ENCODE results near the gene MLXIP.

MLXIP gene

DNA sequence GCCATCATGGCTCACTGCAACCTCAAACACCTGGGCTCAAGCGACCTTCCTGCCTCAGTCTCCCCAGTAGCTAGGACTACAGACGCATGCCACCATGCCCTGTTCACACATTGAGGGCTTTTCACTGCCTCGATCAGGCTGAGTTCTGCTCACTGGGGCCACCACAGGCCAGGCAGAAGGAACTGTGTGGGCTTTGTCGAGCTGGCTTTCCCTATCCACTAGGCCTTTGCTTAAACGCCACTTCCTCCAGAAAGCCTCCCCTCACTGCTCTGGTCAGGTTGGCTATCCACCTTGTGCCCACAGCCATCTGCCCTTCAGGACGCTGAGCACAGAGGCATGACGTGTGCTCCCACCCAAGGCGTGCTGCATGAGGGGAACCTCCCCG lies 45.2 kb downstream of the MLXIP start:
- WGBS (ENCODE audit: extremely low coverage, insufficient coverage, low lambda C conversion rate) = no CpG with 5 or more reads among the region's 9 CpGs
- H3K27ac ChIP-seq (ENCODE audit: low read depth, low read length) = no peak overlapping the region
- H3K79me2 ChIP-seq (ENCODE audit: control insufficient read depth, insufficient read depth, low read length) = peaks cover 5% of the 10 kb centered on the region
- peak overlapping the region; percentile 47 for H3K9ac ChIP-seq (ENCODE audit: low read length)
- H3K4ac ChIP-seq (ENCODE audit: low read depth, low read length) = no peak overlapping the region
- H3K56ac ChIP-seq (ENCODE audit: low read length) = peak overlapping the region; percentile 56
- H4K5ac ChIP-seq (ENCODE audit: low read length) = no peak overlapping the region
- H3K4me3 ChIP-seq (ENCODE audit: low read length) = no peak overlapping the region
- H3K27me3 ChIP-seq (ENCODE audit: insufficient read depth, low read length, poor library complexity) = no peaks in the 10 kb centered on the region
- H2BK15ac ChIP-seq (replicated peaks; ENCODE audit: low read depth) = no peak overlapping the region
- no peak overlapping the region for H2BK5ac ChIP-seq (ENCODE audit: low read length)
- H3K36me3 ChIP-seq (ENCODE audit: control insufficient read depth, insufficient read depth, low read length) = no peaks in the 10 kb centered on the region
- no peak overlapping the region for H3K4me2 ChIP-seq (ENCODE audit: low read length)
- no peak overlapping the region for H4K8ac ChIP-seq (ENCODE audit: low read depth, low read length)
- H3K79me1 ChIP-seq (ENCODE audit: low read length) = peaks cover 16% of the 10 kb centered on the region
- no peak overlapping the region for H2BK120ac ChIP-seq (ENCODE audit: low read depth, low read length)
- no peak overlapping the region for H3K23ac ChIP-seq (ENCODE audit: low read length)
- no peak overlapping the region for H2AK5ac ChIP-seq (ENCODE audit: low read length)
- H3K18ac ChIP-seq (ENCODE audit: low read length) = no peak overlapping the region
- H3K4me1 ChIP-seq (ENCODE audit: control insufficient read depth, low read depth, low read length) = no peaks in the 10 kb centered on the region
- DNase-seq = no peak

DNA sequence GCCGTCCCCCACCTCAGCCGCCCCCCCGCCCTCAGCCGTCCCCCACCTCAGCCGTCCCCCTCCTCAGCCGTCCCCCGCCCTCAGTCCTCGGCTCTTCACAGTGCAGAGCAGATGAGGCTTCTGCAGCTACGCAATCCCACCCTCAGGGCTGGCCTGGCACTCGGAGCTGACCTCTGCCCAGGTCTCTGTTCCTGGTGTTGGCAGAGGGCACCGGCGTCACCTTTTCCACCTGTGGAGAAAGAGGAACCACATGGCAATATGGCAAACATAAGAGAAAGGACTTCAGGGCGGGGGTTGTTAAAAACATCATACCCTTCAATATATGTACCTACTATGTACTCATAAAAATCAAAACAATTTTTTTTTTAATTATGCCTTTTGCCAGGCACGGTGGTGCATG lies 45.8 kb downstream of the MLXIP start:
- H3K79me2 ChIP-seq (ENCODE audit: control insufficient read depth, insufficient read depth, low read length) = peaks cover 5% of the 10 kb centered on the region
- H3K4ac ChIP-seq (ENCODE audit: low read depth, low read length) = no peak overlapping the region
- no peak overlapping the region for H2AK5ac ChIP-seq (ENCODE audit: low read length)
- no peak overlapping the region for H3K23ac ChIP-seq (ENCODE audit: low read length)
- H3K79me1 ChIP-seq (ENCODE audit: low read length) = peaks cover 16% of the 10 kb centered on the region
- no peak overlapping the region for H2BK5ac ChIP-seq (ENCODE audit: low read length)
- no peak overlapping the region for H3K56ac ChIP-seq (ENCODE audit: low read length)
- H2BK15ac ChIP-seq (replicated peaks; ENCODE audit: low read depth) = no peak overlapping the region
- H3K27me3 ChIP-seq (ENCODE audit: insufficient read depth, low read length, poor library complexity) = no peaks in the 10 kb centered on the region
- no peaks in the 10 kb centered on the region for H3K36me3 ChIP-seq (ENCODE audit: control insufficient read depth, insufficient read depth, low read length)
- no peak overlapping the region for H4K8ac ChIP-seq (ENCODE audit: low read depth, low read length)
- H3K4me1 ChIP-seq (ENCODE audit: control insufficient read depth, low read depth, low read length) = no peaks in the 10 kb centered on the region
- no peak for DNase-seq
- no peak overlapping the region for H3K18ac ChIP-seq (ENCODE audit: low read length)
- no CpG with 5 or more reads among the region's 14 CpGs for WGBS (ENCODE audit: extremely low coverage, insufficient coverage, low lambda C conversion rate)
- no peak overlapping the region for H3K4me3 ChIP-seq (ENCODE audit: low read length)
- no peak overlapping the region for H3K4me2 ChIP-seq (ENCODE audit: low read length)
- H2BK120ac ChIP-seq (ENCODE audit: low read depth, low read length) = no peak overlapping the region
- no peak overlapping the region for H4K5ac ChIP-seq (ENCODE audit: low read length)
- no peak overlapping the region for H3K9ac ChIP-seq (ENCODE audit: low read length)
- H3K27ac ChIP-seq (ENCODE audit: low read depth, low read length) = no peak overlapping the region

DNA sequence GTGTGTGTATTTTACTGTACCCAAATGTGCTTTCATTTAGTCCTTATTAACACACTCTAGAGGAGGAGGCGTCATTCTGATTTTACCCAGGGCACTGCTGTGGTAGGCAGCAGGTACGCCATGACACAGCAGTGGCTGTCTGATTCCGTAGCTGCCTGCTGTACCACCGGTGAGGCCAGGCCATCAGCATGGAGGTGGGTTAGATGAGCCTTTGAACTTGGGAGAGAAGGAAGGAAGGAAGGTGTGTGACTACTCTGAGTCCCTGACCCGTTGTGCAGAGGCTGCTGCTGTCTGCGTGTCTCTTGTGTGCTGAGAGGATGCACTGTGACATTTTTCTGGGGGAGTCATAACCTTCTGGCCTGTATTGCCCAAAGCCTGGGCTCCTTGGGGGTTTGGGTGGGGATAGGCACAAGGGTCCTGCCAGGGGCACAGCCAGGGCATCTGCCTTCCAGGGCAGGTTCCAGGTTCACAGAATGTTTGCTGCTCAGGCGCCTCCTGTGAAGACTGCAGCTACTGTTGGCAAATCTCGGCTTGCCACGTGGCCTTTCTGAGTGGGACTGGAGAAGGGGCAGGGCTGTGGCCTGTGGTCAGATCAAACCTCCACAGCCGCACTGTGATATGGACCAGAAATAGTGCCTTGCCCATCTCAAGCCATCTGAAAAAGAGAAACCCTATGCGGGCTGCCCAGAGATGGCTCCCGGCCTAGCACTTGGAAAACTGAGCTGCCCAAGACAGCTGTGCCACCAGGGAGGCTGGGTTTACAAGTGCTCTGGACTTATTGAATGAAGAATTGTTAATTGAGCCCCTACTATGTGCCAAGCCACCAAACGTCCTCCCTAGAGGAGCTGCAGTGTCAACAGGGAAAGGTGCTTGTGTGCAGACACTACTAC lies 47.1 kb downstream of the MLXIP start:
- Histone ChIP-seq H2BK120ac (ENCODE audit: low read depth, low read length) (no peak overlapping the region), H3K79me1 (ENCODE audit: low read length) (peaks cover 14% of the 10 kb centered on the region), H3K4me3 (ENCODE audit: low read length) (no peak overlapping the region), H3K4me2 (ENCODE audit: low read length) (no peak overlapping the region), H3K79me2 (ENCODE audit: control insufficient read depth, insufficient read depth, low read length) (peaks cover 5% of the 10 kb centered on the region), H3K4me1 (ENCODE audit: control insufficient read depth, low read depth, low read length) (no peaks in the 10 kb centered on the region), H3K27ac (ENCODE audit: low read depth, low read length) (no peak overlapping the region), H3K36me3 (ENCODE audit: control insufficient read depth, insufficient read depth, low read length) (peaks cover 1% of the 10 kb centered on the region), H2BK15ac (replicated peaks; ENCODE audit: low read depth) (no peak overlapping the region), H3K18ac (ENCODE audit: low read length) (no peak overlapping the region), H2BK5ac (ENCODE audit: low read length) (no peak overlapping the region), H4K5ac (ENCODE audit: low read length) (no peak overlapping the region), H4K8ac (ENCODE audit: low read depth, low read length) (no peak overlapping the region), H3K27me3 (ENCODE audit: insufficient read depth, low read length, poor library complexity) (no peaks in the 10 kb centered on the region), H3K56ac (ENCODE audit: low read length) (no peak overlapping the region), H3K4ac (ENCODE audit: low read depth, low read length) (no peak overlapping the region), H3K23ac (ENCODE audit: low read length) (no peak overlapping the region), H3K9ac (ENCODE audit: low read length) (no peak overlapping the region), H2AK5ac (ENCODE audit: low read length) (no peak overlapping the region)
- no peak for DNase-seq
- no CpG with 5 or more reads among the region's 13 CpGs for WGBS (ENCODE audit: extremely low coverage, insufficient coverage, low lambda C conversion rate)

DNA sequence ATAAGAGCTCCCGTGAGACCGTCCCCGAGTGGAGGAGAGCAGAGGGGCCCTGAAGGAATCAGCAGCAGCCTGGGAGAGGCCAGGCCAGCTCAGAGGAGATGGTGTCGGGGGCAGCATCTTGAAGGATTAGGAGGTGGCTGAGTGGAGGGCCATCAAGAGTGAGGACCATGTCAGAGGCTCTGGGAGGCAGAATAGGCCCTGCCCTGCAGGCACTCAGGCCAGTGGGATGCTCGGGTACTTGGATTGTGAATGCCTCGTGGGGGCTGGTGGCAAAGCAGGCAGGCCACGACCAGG lies 47.7 kb downstream of the MLXIP start:
- Histone ChIP-seq H3K4me1 (ENCODE audit: control insufficient read depth, low read depth, low read length) (no peaks in the 10 kb centered on the region), H3K4ac (ENCODE audit: low read depth, low read length) (no peak overlapping the region), H2BK120ac (ENCODE audit: low read depth, low read length) (no peak overlapping the region), H3K23ac (ENCODE audit: low read length) (no peak overlapping the region), H2BK5ac (ENCODE audit: low read length) (no peak overlapping the region), H3K4me3 (ENCODE audit: low read length) (no peak overlapping the region), H2AK5ac (ENCODE audit: low read length) (no peak overlapping the region), H2BK15ac (replicated peaks; ENCODE audit: low read depth) (no peak overlapping the region), H3K79me1 (ENCODE audit: low read length) (peaks cover 13% of the 10 kb centered on the region), H4K8ac (ENCODE audit: low read depth, low read length) (no peak overlapping the region), H3K79me2 (ENCODE audit: control insufficient read depth, insufficient read depth, low read length) (peaks cover 5% of the 10 kb centered on the region), H4K5ac (ENCODE audit: low read length) (no peak overlapping the region), H3K36me3 (ENCODE audit: control insufficient read depth, insufficient read depth, low read length) (peaks cover 1% of the 10 kb centered on the region), H3K18ac (ENCODE audit: low read length) (no peak overlapping the region), H3K27me3 (ENCODE audit: insufficient read depth, low read length, poor library complexity) (no peaks in the 10 kb centered on the region), H3K56ac (ENCODE audit: low read length) (no peak overlapping the region), H3K9ac (ENCODE audit: low read length) (no peak overlapping the region), H3K4me2 (ENCODE audit: low read length) (no peak overlapping the region), H3K27ac (ENCODE audit: low read depth, low read length) (no peak overlapping the region)
- no peak for DNase-seq
- WGBS (ENCODE audit: extremely low coverage, insufficient coverage, low lambda C conversion rate) = no CpG with 5 or more reads among the region's 7 CpGs

DNA sequence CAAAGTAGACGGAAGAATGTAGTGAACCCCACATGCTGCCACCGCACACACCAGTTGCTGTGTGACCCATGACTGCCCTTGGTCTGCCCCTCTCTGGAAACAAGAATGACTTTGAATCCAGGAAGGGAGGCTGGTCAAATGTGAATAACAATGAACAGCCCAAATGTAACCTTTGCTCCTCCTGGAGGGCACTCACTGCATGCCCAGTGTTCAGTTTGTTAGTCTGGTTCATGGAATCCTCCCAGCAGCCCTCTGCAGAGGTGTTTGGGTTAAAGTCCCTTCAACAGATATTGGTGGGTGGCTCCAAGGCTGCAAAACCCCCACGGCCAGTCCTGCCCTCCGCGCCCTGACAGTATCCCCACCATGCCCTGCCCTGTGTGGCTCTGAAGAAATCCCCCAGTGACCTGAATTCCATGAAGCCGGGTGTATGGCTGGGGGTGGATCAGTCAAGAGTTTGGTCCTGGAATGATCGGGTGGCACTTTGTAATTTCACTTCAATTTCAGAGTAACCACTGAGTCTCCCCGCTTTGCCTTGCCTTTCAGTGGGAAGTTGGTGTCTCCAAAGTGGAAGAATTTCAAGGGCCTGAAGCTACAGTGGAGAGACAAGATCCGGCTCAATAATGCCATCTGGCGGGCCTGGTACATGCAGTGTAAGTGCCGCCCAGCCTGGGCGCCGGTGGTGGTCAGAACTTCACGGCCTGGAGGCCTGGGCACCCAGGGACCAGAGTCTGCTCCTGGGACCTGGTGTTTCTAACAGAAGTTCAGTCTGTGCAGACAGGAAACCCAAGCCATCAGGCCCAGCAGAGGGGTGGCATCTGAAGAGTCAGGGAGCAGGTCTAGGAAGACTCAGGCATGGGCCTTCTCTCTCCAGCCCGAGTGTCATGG lies 48.4 kb downstream of the MLXIP start:
- peaks cover 1% of the 10 kb centered on the region for H3K36me3 ChIP-seq (ENCODE audit: control insufficient read depth, insufficient read depth, low read length)
- H3K79me2 ChIP-seq (ENCODE audit: control insufficient read depth, insufficient read depth, low read length) = peaks cover 5% of the 10 kb centered on the region
- no peak overlapping the region for H4K5ac ChIP-seq (ENCODE audit: low read length)
- H3K23ac ChIP-seq (ENCODE audit: low read length) = no peak overlapping the region
- H3K18ac ChIP-seq (ENCODE audit: low read length) = no peak overlapping the region
- H3K4me2 ChIP-seq (ENCODE audit: low read length) = no peak overlapping the region
- H3K9ac ChIP-seq (ENCODE audit: low read length) = no peak overlapping the region
- WGBS (ENCODE audit: extremely low coverage, insufficient coverage, low lambda C conversion rate) = no CpG with 5 or more reads among the region's 15 CpGs
- no peak overlapping the region for H3K4ac ChIP-seq (ENCODE audit: low read depth, low read length)
- no peak overlapping the region for H2BK15ac ChIP-seq (replicated peaks; ENCODE audit: low read depth)
- H2BK120ac ChIP-seq (ENCODE audit: low read depth, low read length) = no peak overlapping the region
- peak; percentile 24 for DNase-seq
- H3K27ac ChIP-seq (ENCODE audit: low read depth, low read length) = no peak overlapping the region
- no peak overlapping the region for H3K56ac ChIP-seq (ENCODE audit: low read length)
- H3K27me3 ChIP-seq (ENCODE audit: insufficient read depth, low read length, poor library complexity) = no peaks in the 10 kb centered on the region
- no peak overlapping the region for H3K4me3 ChIP-seq (ENCODE audit: low read length)
- H2BK5ac ChIP-seq (ENCODE audit: low read length) = no peak overlapping the region
- no peak overlapping the region for H2AK5ac ChIP-seq (ENCODE audit: low read length)
- peaks cover 12% of the 10 kb centered on the region for H3K79me1 ChIP-seq (ENCODE audit: low read length)
- H3K4me1 ChIP-seq (ENCODE audit: control insufficient read depth, low read depth, low read length) = no peaks in the 10 kb centered on the region
- H4K8ac ChIP-seq (ENCODE audit: low read depth, low read length) = no peak overlapping the region

All from mesendoderm (in vitro differentiated cells).